ENCODE measurements around the gene DNPEP.

DNPEP gene

GRCh38 chr2:219354582-219354981 lies 33.1 kb downstream of the DNPEP start:
- Histone ChIP-seq H2AFZ (no peak overlapping the region), H3K9ac (no peak overlapping the region), H3K79me2 (no peaks in the 10 kb centered on the region), H3K4me2 (ENCODE audit: low read length) (no peak overlapping the region), H3K4me1 (peaks cover 6% of the 10 kb centered on the region), H3K36me3 (ENCODE audit: control insufficient read depth, insufficient read depth, low read length) (no peaks in the 10 kb centered on the region), H3K27ac (no peak overlapping the region), H3K9me3 (ENCODE audit: control insufficient read depth, low read length) (no peaks in the 10 kb centered on the region), H3K27me3 (ENCODE audit: control insufficient read depth, insufficient read depth, low read length) (peaks cover 2% of the 10 kb centered on the region), H3K4me3 (ENCODE audit: low read depth, low read length) (no peak overlapping the region)
- no peak for TF ChIP-seq CTCF (IDR thresholded peaks at IDR 0.05)

GRCh38 chr2:219353129-219353528 lies 34.6 kb downstream of the DNPEP start:
- Histone ChIP-seq H3K36me3 (ENCODE audit: control insufficient read depth, insufficient read depth, low read length) (no peaks in the 10 kb centered on the region), H3K79me2 (no peaks in the 10 kb centered on the region), H3K9me3 (ENCODE audit: control insufficient read depth, low read length) (no peaks in the 10 kb centered on the region), H3K4me3 (ENCODE audit: low read depth, low read length) (no peak overlapping the region), H3K4me2 (ENCODE audit: low read length) (no peak overlapping the region), H3K9ac (no peak overlapping the region), H3K27me3 (ENCODE audit: control insufficient read depth, insufficient read depth, low read length) (no peaks in the 10 kb centered on the region), H3K27ac (no peak overlapping the region), H3K4me1 (no peaks in the 10 kb centered on the region), H2AFZ (no peak overlapping the region)
- no peak for TF ChIP-seq CTCF (IDR thresholded peaks at IDR 0.05)

- H3K9me3 ChIP-seq (ENCODE audit: control insufficient read depth, low read length): no peaks in the 10 kb centered on the region
- H3K4me3 ChIP-seq (ENCODE audit: low read depth, low read length): no peak overlapping the region
- H2AFZ ChIP-seq: no peak overlapping the region
- TF ChIP-seq CTCF (IDR thresholded peaks at IDR 0.05): peak; percentile 80
- H3K27ac ChIP-seq: no peak overlapping the region
- no peaks in the 10 kb centered on the region for H3K36me3 ChIP-seq (ENCODE audit: control insufficient read depth, insufficient read depth, low read length)
- no peak overlapping the region for H3K4me2 ChIP-seq (ENCODE audit: low read length)
- H3K27me3 ChIP-seq (ENCODE audit: control insufficient read depth, insufficient read depth, low read length): no peaks in the 10 kb centered on the region
- no peaks in the 10 kb centered on the region for H3K4me1 ChIP-seq
- no peaks in the 10 kb centered on the region for H3K79me2 ChIP-seq
- no peak overlapping the region for H3K9ac ChIP-seq
These were observed 35.2 kb downstream of the DNPEP start for GRCh38 chr2:219352448-219353023.

- Histone ChIP-seq H3K4me2 (ENCODE audit: low read length) (no peak overlapping the region), H3K4me3 (ENCODE audit: low read depth, low read length) (no peak overlapping the region), H3K9ac (no peak overlapping the region), H3K27me3 (ENCODE audit: control insufficient read depth, insufficient read depth, low read length) (no peaks in the 10 kb centered on the region), H3K36me3 (ENCODE audit: control insufficient read depth, insufficient read depth, low read length) (no peaks in the 10 kb centered on the region), H3K27ac (no peak overlapping the region), H3K9me3 (ENCODE audit: control insufficient read depth, low read length) (no peaks in the 10 kb centered on the region), H3K4me1 (no peaks in the 10 kb centered on the region), H3K79me2 (no peaks in the 10 kb centered on the region), H2AFZ (no peak overlapping the region)
- TF ChIP-seq CTCF (IDR thresholded peaks at IDR 0.05): no peak
These were observed 36.9 kb downstream of the DNPEP start for GRCh38 chr2:219350710-219351221.

- Histone ChIP-seq H3K79me2 (no peaks in the 10 kb centered on the region), H3K4me2 (ENCODE audit: low read length) (no peak overlapping the region), H2AFZ (no peak overlapping the region), H3K27ac (no peak overlapping the region), H3K27me3 (ENCODE audit: control insufficient read depth, insufficient read depth, low read length) (no peaks in the 10 kb centered on the region), H3K4me3 (ENCODE audit: low read depth, low read length) (no peak overlapping the region), H3K4me1 (no peaks in the 10 kb centered on the region), H3K9me3 (ENCODE audit: control insufficient read depth, low read length) (no peaks in the 10 kb centered on the region), H3K36me3 (ENCODE audit: control insufficient read depth, insufficient read depth, low read length) (no peaks in the 10 kb centered on the region), H3K9ac (no peak overlapping the region)
- no peak for TF ChIP-seq CTCF (IDR thresholded peaks at IDR 0.05)
These were observed 37.5 kb downstream of the DNPEP start for GRCh38 chr2:219350215-219350614.

Data from parathyroid adenoma (tissue), 2 donors.